Measurements from ENCODE around the gene GDPD5. TPM values are rescaled to one million over a fixed set of nuclear protein-coding genes. Genes with fewer than 3 reads are reported as not detected.

Gene GDPD5
- total RNA-seq, 2 donors from 2014 or later: 26.8 to 54.2 TPM

- Mint-ChIP-seq H3K36me3 (ENCODE audit: low read depth) (peaks cover 22% of the 10 kb centered on the region), H3K4me1 (no peaks in the 10 kb centered on the region), H3K9me3 (no peaks in the 10 kb centered on the region), H3K27me3 (no peaks in the 10 kb centered on the region), H3K4me3 (no peak overlapping the region), H3K27ac (no peak overlapping the region)
- ATAC-seq (replicated peaks): no peak
Measured at GRCh38 chr11:75456596-75457183, 69.1 kb downstream of the GDPD5 start.

- Mint-ChIP-seq H3K4me3 (no peak overlapping the region), H3K9me3 (no peaks in the 10 kb centered on the region), H3K27me3 (no peaks in the 10 kb centered on the region), H3K27ac (peak overlapping the region; percentile 10), H3K36me3 (ENCODE audit: low read depth) (peaks cover 8% of the 10 kb centered on the region), H3K4me1 (no peaks in the 10 kb centered on the region)
- no peak for ATAC-seq (replicated peaks)
Measured at GRCh38 chr11:75454987-75455386, 70.8 kb downstream of the GDPD5 start.

GRCh38 chr11:75453916-75454655 lies 71.7 kb downstream of the GDPD5 start:
- no peaks in the 10 kb centered on the region for H3K9me3 Mint-ChIP-seq
- no peaks in the 10 kb centered on the region for H3K4me1 Mint-ChIP-seq
- ATAC-seq (replicated peaks): no peak
- no peaks in the 10 kb centered on the region for H3K27me3 Mint-ChIP-seq
- peaks cover 6% of the 10 kb centered on the region for H3K36me3 Mint-ChIP-seq (ENCODE audit: low read depth)
- H3K27ac Mint-ChIP-seq: peak overlapping the region; percentile 42
- H3K4me3 Mint-ChIP-seq: no peak overlapping the region

GRCh38 chr11:75450826-75451821 lies 74.6 kb downstream of the GDPD5 start:
- H3K4me1 Mint-ChIP-seq: no peaks in the 10 kb centered on the region
- H3K9me3 Mint-ChIP-seq: no peaks in the 10 kb centered on the region
- peaks cover 6% of the 10 kb centered on the region for H3K36me3 Mint-ChIP-seq (ENCODE audit: low read depth)
- ATAC-seq (replicated peaks): no peak
- no peak overlapping the region for H3K4me3 Mint-ChIP-seq
- H3K27ac Mint-ChIP-seq: no peak overlapping the region
- no peaks in the 10 kb centered on the region for H3K27me3 Mint-ChIP-seq

- ATAC-seq (replicated peaks): no peak
- no peaks in the 10 kb centered on the region for H3K9me3 Mint-ChIP-seq
- H3K27me3 Mint-ChIP-seq: no peaks in the 10 kb centered on the region
- H3K4me1 Mint-ChIP-seq: no peaks in the 10 kb centered on the region
- no peak overlapping the region for H3K27ac Mint-ChIP-seq
- H3K36me3 Mint-ChIP-seq (ENCODE audit: low read depth): peaks cover 6% of the 10 kb centered on the region
- H3K4me3 Mint-ChIP-seq: no peak overlapping the region
Measured at GRCh38 chr11:75450236-75450635, 75.5 kb downstream of the GDPD5 start.

GRCh38 chr11:75449776-75450175 lies 76.0 kb downstream of the GDPD5 start:
- no peak for ATAC-seq (replicated peaks)
- Mint-ChIP-seq H3K36me3 (ENCODE audit: low read depth) (peaks cover 6% of the 10 kb centered on the region), H3K27ac (no peak overlapping the region), H3K4me1 (no peaks in the 10 kb centered on the region), H3K27me3 (no peaks in the 10 kb centered on the region), H3K4me3 (no peak overlapping the region), H3K9me3 (no peaks in the 10 kb centered on the region)

- Mint-ChIP-seq H3K4me1 (no peaks in the 10 kb centered on the region), H3K4me3 (no peak overlapping the region), H3K9me3 (no peaks in the 10 kb centered on the region), H3K36me3 (ENCODE audit: low read depth) (peaks cover 6% of the 10 kb centered on the region), H3K27ac (no peak overlapping the region), H3K27me3 (no peaks in the 10 kb centered on the region)
- ATAC-seq (replicated peaks): no peak
Measured at GRCh38 chr11:75449271-75449670, 76.5 kb downstream of the GDPD5 start.

- Mint-ChIP-seq H3K4me1 (no peaks in the 10 kb centered on the region), H3K27me3 (no peaks in the 10 kb centered on the region), H3K36me3 (ENCODE audit: low read depth) (peaks cover 3% of the 10 kb centered on the region), H3K27ac (no peak overlapping the region), H3K9me3 (no peaks in the 10 kb centered on the region), H3K4me3 (no peak overlapping the region)
- no peak for ATAC-seq (replicated peaks)
Measured at GRCh38 chr11:75447415-75447814, 78.3 kb downstream of the GDPD5 start.

- peak; percentile 86 for ATAC-seq (replicated peaks)
- no peaks in the 10 kb centered on the region for H3K4me1 Mint-ChIP-seq
- no peaks in the 10 kb centered on the region for H3K9me3 Mint-ChIP-seq
- H3K36me3 Mint-ChIP-seq (ENCODE audit: low read depth): no peaks in the 10 kb centered on the region
- H3K27ac Mint-ChIP-seq: no peak overlapping the region
- H3K27me3 Mint-ChIP-seq: no peaks in the 10 kb centered on the region
- no peak overlapping the region for H3K4me3 Mint-ChIP-seq
Measured at GRCh38 chr11:75445315-75445953, 80.3 kb downstream of the GDPD5 start.

- Mint-ChIP-seq H3K36me3 (ENCODE audit: low read depth) (peaks cover 7% of the 10 kb centered on the region), H3K27ac (no peak overlapping the region), H3K4me3 (no peak overlapping the region), H3K9me3 (no peaks in the 10 kb centered on the region), H3K27me3 (no peaks in the 10 kb centered on the region), H3K4me1 (peaks cover 7% of the 10 kb centered on the region)
- no peak for ATAC-seq (replicated peaks)
Measured at GRCh38 chr11:75443043-75443442, 82.7 kb downstream of the GDPD5 start.

GRCh38 chr11:75442161-75442885 lies 83.4 kb downstream of the GDPD5 start:
- peaks cover 9% of the 10 kb centered on the region for H3K36me3 Mint-ChIP-seq (ENCODE audit: low read depth)
- H3K9me3 Mint-ChIP-seq: no peaks in the 10 kb centered on the region
- no peak for ATAC-seq (replicated peaks)
- H3K27me3 Mint-ChIP-seq: no peaks in the 10 kb centered on the region
- H3K27ac Mint-ChIP-seq: no peak overlapping the region
- peaks cover 7% of the 10 kb centered on the region for H3K4me1 Mint-ChIP-seq
- H3K4me3 Mint-ChIP-seq: no peak overlapping the region

- Mint-ChIP-seq H3K36me3 (ENCODE audit: low read depth) (peaks cover 9% of the 10 kb centered on the region), H3K4me1 (peaks cover 7% of the 10 kb centered on the region), H3K4me3 (no peak overlapping the region), H3K27ac (no peak overlapping the region), H3K9me3 (no peaks in the 10 kb centered on the region), H3K27me3 (no peaks in the 10 kb centered on the region)
- no peak for ATAC-seq (replicated peaks)
Measured at GRCh38 chr11:75441804-75442132, 84.0 kb downstream of the GDPD5 start.

- no peak for ATAC-seq (replicated peaks)
- H3K36me3 Mint-ChIP-seq (ENCODE audit: low read depth): peaks cover 9% of the 10 kb centered on the region
- no peaks in the 10 kb centered on the region for H3K9me3 Mint-ChIP-seq
Measured at GRCh38 chr11:75440960-75441803, 84.6 kb downstream of the GDPD5 start.

More at GRCh38 chr11:75440960-75441803, 84.6 kb downstream of the GDPD5 start:
- H3K27me3 Mint-ChIP-seq: no peaks in the 10 kb centered on the region
- H3K4me3 Mint-ChIP-seq: no peak overlapping the region
- peaks cover 7% of the 10 kb centered on the region for H3K4me1 Mint-ChIP-seq
- H3K27ac Mint-ChIP-seq: no peak overlapping the region

Measured in activated T-helper 17 cell treated with anti-CD3 and anti-CD28 coated beads, Interleukin-2, amount 50 U/mL, for 72 hours (primary cell).